ENCODE results near the gene FOXO1. TPM values are rescaled to one million over a fixed set of nuclear protein-coding genes. Genes with fewer than 3 reads are reported as not detected.

FOXO1 gene
- polyA plus RNA-seq, 1 experiment = 5.3 TPM

DNA sequence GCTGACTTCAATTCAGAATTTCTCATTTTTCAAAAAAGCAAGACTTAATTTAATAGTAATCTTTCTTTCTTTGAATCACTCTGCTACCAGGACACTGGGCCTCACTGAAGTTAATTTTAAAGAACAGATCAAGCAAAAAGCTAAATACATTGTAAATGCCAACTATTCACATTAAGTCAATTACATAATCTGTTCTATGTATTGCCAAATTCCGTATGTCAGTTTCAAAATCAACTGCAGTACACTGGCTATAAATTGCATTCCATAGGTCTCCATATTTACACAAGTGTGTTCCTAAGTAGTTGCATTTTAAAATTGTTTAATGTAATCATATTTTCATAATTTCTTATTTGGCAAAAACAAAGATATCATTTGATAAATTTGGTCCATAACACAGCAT lies 10.1 kb downstream of the FOXO1 start:
- POLR2A ChIA-PET = no interaction called here
- Histone ChIP-seq H3K36me3 (ENCODE audit: control insufficient read depth, insufficient read depth, low read length) (no peaks in the 10 kb centered on the region), H3K4me3 (ENCODE audit: low read depth, low read length) (no peak overlapping the region), H3K27me3 (ENCODE audit: control insufficient read depth, insufficient read depth, low read length) (no peaks in the 10 kb centered on the region)
- no peak for DNase-seq (ENCODE audit: low read depth)
- CTCF ChIA-PET = interaction anchor here (1.6 kb wide), 1 partner anchor 9 kb away, joined by 5 read pairs; no protein-coding TSS in a partner anchor
- TF ChIP-seq, protein P1, sequence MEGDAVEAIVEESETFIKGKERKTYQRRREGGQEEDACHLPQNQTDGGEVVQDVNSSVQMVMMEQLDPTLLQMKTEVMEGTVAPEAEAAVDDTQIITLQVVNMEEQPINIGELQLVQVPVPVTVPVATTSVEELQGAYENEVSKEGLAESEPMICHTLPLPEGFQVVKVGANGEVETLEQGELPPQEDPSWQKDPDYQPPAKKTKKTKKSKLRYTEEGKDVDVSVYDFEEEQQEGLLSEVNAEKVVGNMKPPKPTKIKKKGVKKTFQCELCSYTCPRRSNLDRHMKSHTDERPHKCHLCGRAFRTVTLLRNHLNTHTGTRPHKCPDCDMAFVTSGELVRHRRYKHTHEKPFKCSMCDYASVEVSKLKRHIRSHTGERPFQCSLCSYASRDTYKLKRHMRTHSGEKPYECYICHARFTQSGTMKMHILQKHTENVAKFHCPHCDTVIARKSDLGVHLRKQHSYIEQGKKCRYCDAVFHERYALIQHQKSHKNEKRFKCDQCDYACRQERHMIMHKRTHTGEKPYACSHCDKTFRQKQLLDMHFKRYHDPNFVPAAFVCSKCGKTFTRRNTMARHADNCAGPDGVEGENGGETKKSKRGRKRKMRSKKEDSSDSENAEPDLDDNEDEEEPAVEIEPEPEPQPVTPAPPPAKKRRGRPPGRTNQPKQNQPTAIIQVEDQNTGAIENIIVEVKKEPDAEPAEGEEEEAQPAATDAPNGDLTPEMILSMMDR (IDR thresholded peaks at IDR 0.05; ENCODE audit: insufficient read depth, low read depth, low read length) = no peak

- DNase-seq (ENCODE audit: low read depth) = no peak
- H3K4me3 ChIP-seq (ENCODE audit: low read depth, low read length) = no peak overlapping the region
- TF ChIP-seq, protein P1 (IDR thresholded peaks at IDR 0.05; ENCODE audit: insufficient read depth, low read depth, low read length) = no peak
- no peaks in the 10 kb centered on the region for H3K36me3 ChIP-seq (ENCODE audit: control insufficient read depth, insufficient read depth, low read length)
- CTCF ChIA-PET = no interaction called here
- no peaks in the 10 kb centered on the region for H3K27me3 ChIP-seq (ENCODE audit: control insufficient read depth, insufficient read depth, low read length)
- POLR2A ChIA-PET = no interaction called here
Measured at GRCh38 chr13:40653527-40654318, 12.7 kb downstream of the FOXO1 start.

DNA sequence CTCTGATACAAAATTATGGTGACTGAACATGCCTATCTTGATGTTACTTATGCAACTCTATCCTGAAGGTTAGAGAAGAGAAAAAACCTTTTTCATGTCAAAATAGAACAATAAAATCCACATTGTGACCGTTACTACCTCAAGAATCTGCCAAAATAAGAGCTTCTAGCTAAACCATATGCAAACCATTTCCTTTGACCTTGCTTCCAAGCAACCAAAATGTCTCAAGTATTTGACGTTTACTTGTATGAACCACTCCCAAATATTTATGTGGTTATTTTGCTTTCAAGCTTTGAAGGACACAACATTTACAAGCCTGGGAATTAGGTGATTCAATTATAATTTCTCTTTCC lies 13.9 kb downstream of the FOXO1 start:
- TF ChIP-seq, protein P1 (IDR thresholded peaks at IDR 0.05; ENCODE audit: insufficient read depth, low read depth, low read length) = no peak
- peak; percentile 71 for DNase-seq (ENCODE audit: low read depth)
- no peak overlapping the region for H3K4me3 ChIP-seq (ENCODE audit: low read depth, low read length)
- no peaks in the 10 kb centered on the region for H3K36me3 ChIP-seq (ENCODE audit: control insufficient read depth, insufficient read depth, low read length)
- POLR2A ChIA-PET = no interaction called here
- no peaks in the 10 kb centered on the region for H3K27me3 ChIP-seq (ENCODE audit: control insufficient read depth, insufficient read depth, low read length)
- CTCF ChIA-PET = interaction anchor here (0.6 kb wide), 2 partner anchors 34 to 900 kb away, joined by 3 read pairs; no protein-coding TSS in a partner anchor

DNA sequence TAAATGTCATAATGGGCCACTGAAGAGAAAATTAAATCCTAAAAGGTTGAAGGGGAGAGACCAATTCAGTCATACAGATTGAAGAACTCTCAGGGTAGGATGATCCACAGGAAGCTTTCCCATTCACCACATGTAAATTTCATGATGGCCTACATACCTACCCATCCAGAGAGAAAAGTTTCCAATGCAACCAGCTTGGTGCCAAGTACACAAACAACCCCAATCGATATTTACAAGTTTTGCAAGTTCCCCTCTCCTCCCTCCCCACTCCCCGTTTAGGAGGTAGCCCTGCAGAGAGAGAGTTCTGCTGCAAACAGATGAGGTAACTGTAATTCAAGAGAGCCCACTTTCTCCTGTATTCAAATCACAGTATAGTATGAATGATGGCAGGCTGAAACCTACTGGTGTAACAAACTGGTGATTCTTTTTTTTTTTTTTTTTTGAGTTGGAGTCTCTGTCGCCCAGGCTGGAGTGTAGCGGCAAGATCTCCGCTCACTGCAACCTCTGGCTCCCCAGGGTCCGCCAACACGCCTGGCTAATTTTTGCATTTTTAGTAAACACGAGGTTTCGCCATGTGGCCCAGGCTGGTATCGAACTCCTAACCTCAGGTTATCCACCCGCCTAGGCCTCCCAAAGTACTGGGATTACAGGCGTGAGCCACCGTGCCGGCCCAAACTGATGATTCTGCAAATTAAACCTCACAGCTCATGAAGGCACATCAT lies 14.4 kb downstream of the FOXO1 start:
- ChIA-PET CTCF (interaction anchor here (0.6 kb wide), 1 partner anchor 900 kb away, joined by 3 read pairs; no protein-coding TSS in a partner anchor), POLR2A (no interaction called here)
- DNase-seq (ENCODE audit: low read depth) = no peak
- Histone ChIP-seq H3K36me3 (ENCODE audit: control insufficient read depth, insufficient read depth, low read length) (no peaks in the 10 kb centered on the region), H3K4me3 (ENCODE audit: low read depth, low read length) (no peak overlapping the region), H3K27me3 (ENCODE audit: control insufficient read depth, insufficient read depth, low read length) (no peaks in the 10 kb centered on the region)
- TF ChIP-seq, protein P1 (IDR thresholded peaks at IDR 0.05; ENCODE audit: insufficient read depth, low read depth, low read length) = no peak

DNA sequence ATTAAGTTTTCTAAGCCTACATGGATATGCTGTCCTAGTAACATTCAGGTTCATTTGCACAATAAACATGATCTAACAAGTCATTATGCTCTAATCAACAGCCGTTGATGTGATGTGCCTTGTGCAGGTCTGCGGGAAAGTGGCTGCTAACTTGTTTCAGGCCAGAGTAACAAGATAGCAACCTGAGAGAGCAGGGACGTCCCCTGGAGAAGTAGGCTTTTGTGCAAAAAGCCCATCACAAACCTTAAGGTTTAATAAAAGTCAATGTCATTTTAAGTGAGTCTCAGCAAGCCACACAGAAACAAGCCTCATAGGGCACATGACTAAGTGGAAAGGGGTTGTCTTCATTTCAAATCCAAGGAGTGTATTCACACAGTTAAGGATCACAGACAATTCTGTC lies 17.6 kb downstream of the FOXO1 start:
- Histone ChIP-seq H3K36me3 (ENCODE audit: control insufficient read depth, insufficient read depth, low read length) (no peaks in the 10 kb centered on the region), H3K27me3 (ENCODE audit: control insufficient read depth, insufficient read depth, low read length) (no peaks in the 10 kb centered on the region), H3K4me3 (ENCODE audit: low read depth, low read length) (no peak overlapping the region)
- TF ChIP-seq, protein P1 (IDR thresholded peaks at IDR 0.05; ENCODE audit: insufficient read depth, low read depth, low read length) = no peak
- no peak for DNase-seq (ENCODE audit: low read depth)
- ChIA-PET CTCF (no interaction called here), POLR2A (no interaction called here)

Data from BJ (cell line).